NCI-H1436 (cell line): ENCODE measurements around the gene SLC30A7.
"Not testable (repeated sequence)": the region's sequence is repeated elsewhere in the genome, so short reads cannot be mapped to it uniquely, and the experiment has no call there.

Experiments
- DNase-seq: peaks from one replicate; lab custom pipeline; 2025; lab: John Stamatoyannopoulos, UW

SLC30A7 gene

GRCh38 chr1:100891380-100891779 lies 4.5 kb upstream of the SLC30A7 start:
- DNase-seq, result no peak

GRCh38 chr1:100892554-100892953 lies 3.3 kb upstream of the SLC30A7 start:
- no peak for DNase-seq

- DNase-seq, result no peak
These were observed 2.2 kb upstream of the SLC30A7 start for GRCh38 chr1:100893718-100894117.

GRCh38 chr1:100894603-100895539 lies 1.0 kb upstream of the SLC30A7 start, which contains the start of gene EXTL2:
TSS of gene EXTL2 (minus strand) at chr1:100894842. CDS start at chr1:100888757, 6,085 bp downstream.
- peak; percentile 51 for DNase-seq

GRCh38 chr1:100896481-100896982 lies 642 bp downstream of the SLC30A7 start:
- DNase-seq, result no peak

- DNase-seq, result no peak
These were observed 6.5 kb downstream of the SLC30A7 start for GRCh38 chr1:100902365-100902764.

- no peak for DNase-seq
These were observed 7.9 kb downstream of the SLC30A7 start for GRCh38 chr1:100903777-100904176.

GRCh38 chr1:100904528-100904927 lies 8.6 kb downstream of the SLC30A7 start:
- no peak for DNase-seq

GRCh38 chr1:100905181-100905580 lies 9.3 kb downstream of the SLC30A7 start:
- DNase-seq, result no peak

- no peak for DNase-seq
These were observed 12.0 kb downstream of the SLC30A7 start for GRCh38 chr1:100907887-100908286.

GRCh38 chr1:100909018-100909417 lies 13.1 kb downstream of the SLC30A7 start:
- DNase-seq, result no peak

- no peak for DNase-seq
These were observed 16.1 kb downstream of the SLC30A7 start for GRCh38 chr1:100912019-100912418.

- peak; percentile 14 for DNase-seq
These were observed 25.3 kb downstream of the SLC30A7 start for GRCh38 chr1:100921110-100921706.

- DNase-seq, result no peak
These were observed 28.3 kb downstream of the SLC30A7 start for GRCh38 chr1:100924212-100924611.

- DNase-seq, result no peak
These were observed 29.1 kb downstream of the SLC30A7 start for GRCh38 chr1:100924991-100925390.

GRCh38 chr1:100926240-100926639 lies 30.4 kb downstream of the SLC30A7 start:
- no peak for DNase-seq

GRCh38 chr1:100927276-100927675 lies 31.4 kb downstream of the SLC30A7 start:
- no peak for DNase-seq

- no peak for DNase-seq
These were observed 32.2 kb downstream of the SLC30A7 start for GRCh38 chr1:100928128-100928527.

- no peak for DNase-seq
These were observed 34.6 kb downstream of the SLC30A7 start for GRCh38 chr1:100930494-100930893.

- no peak for DNase-seq
These were observed 35.8 kb downstream of the SLC30A7 start for GRCh38 chr1:100931716-100932115.

GRCh38 chr1:100933555-100933954 lies 37.7 kb downstream of the SLC30A7 start:
- not testable (repeated sequence) for DNase-seq

- DNase-seq, result no peak
These were observed 40.5 kb downstream of the SLC30A7 start for GRCh38 chr1:100936194-100936967.
